ENCODE measurements around the gene GSTK1.

DNA sequence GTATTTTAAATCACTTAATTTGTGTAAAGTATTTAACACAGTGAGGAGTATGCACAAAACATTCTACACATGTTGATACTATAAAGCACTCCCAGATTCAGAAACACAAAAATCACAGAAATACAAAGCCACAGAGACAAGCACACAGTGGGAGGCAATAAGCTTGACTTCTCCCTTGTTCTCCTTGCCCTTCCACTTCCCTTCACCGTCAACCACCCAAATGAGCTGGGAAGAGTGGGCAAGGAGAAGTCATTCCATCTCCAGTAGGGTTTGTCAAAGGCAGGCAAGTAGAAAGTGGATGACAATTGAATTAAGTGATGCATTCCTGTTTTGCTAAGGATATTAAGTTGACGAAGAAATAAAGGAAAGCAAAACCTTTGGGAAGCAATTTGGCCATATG lies 17.3 kb downstream of the GSTK1 start:
- TF ChIP-seq EZH2 (optimal IDR thresholded peaks at IDR 0.05; ENCODE audit: low read depth, low read length) = no peak
- TF ChIP-seq, protein P1, sequence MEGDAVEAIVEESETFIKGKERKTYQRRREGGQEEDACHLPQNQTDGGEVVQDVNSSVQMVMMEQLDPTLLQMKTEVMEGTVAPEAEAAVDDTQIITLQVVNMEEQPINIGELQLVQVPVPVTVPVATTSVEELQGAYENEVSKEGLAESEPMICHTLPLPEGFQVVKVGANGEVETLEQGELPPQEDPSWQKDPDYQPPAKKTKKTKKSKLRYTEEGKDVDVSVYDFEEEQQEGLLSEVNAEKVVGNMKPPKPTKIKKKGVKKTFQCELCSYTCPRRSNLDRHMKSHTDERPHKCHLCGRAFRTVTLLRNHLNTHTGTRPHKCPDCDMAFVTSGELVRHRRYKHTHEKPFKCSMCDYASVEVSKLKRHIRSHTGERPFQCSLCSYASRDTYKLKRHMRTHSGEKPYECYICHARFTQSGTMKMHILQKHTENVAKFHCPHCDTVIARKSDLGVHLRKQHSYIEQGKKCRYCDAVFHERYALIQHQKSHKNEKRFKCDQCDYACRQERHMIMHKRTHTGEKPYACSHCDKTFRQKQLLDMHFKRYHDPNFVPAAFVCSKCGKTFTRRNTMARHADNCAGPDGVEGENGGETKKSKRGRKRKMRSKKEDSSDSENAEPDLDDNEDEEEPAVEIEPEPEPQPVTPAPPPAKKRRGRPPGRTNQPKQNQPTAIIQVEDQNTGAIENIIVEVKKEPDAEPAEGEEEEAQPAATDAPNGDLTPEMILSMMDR (IDR thresholded peaks at IDR 0.05; ENCODE audit: low read length) = no peak

Data from MM.1S (cell line).